ENCODE results near the gene CHCHD10. TPM values are rescaled to one million over a fixed set of nuclear protein-coding genes. Genes with fewer than 3 reads are reported as not detected.

Gene CHCHD10
- total and polyA plus RNA-seq, 5 donors, result 993 to 1,434 (median 1,153) TPM

DNA sequence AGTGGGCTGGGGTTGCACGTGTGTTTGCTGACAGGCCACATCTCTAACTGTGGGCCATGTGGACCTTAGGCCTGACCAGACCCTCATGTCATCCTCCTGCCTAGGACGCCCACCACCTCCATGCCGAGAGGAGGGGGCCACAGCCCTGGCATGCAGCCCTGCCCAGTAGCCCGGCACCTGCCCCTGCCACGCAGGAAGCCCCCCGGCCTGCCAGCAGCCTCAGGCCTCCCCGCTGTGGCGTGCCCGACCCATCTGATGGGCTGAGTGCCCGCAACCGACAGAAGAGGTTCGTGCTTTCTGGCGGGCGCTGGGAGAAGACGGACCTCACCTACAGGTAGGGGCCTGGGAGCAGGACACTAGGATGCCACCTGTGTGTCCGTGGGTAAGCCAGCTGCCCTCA lies 11.3 kb upstream of the CHCHD10 start:
- no peaks in the 10 kb centered on the region for H3K4me1 ChIP-seq (ENCODE audit: control insufficient read depth, insufficient read depth, low read length)
- no peaks in the 10 kb centered on the region for H3K9me3 ChIP-seq (ENCODE audit: control insufficient read depth, low read length)
- intact Hi-C loops (cut with DNase I), result no loop called here
- 91% methylated on average over 16 of the region's 16 CpGs for WGBS
- H3K4me3 ChIP-seq (ENCODE audit: low read length), result no peak overlapping the region
- ATAC-seq (no peak), DNase-seq (no peak)
- no peaks in the 10 kb centered on the region for H3K27me3 ChIP-seq (ENCODE audit: control insufficient read depth, insufficient read depth)
- H3K27ac ChIP-seq (ENCODE audit: low read length), result no peak overlapping the region

DNA sequence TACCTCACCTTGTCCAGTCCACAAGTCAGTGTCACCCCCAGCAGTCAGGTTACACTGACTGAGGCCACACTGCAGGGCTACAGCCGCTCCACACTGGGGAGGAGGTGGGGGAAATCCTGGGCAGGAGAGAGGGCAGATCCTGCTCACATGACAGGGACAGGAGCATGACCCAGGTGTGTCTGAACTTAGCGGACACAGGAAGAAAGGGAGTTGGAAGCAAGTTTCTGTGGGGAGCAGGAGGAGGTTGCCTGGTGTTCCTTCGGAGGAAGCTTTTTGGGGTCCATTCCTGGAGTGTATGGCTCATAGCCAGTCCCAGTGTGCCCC lies 10.8 kb upstream of the CHCHD10 start:
- intact Hi-C loops (cut with DNase I), result no loop called here
- H3K4me3 ChIP-seq (ENCODE audit: low read length), result no peak overlapping the region
- ATAC-seq (no peak), DNase-seq (no peak)
- H3K9me3 ChIP-seq (ENCODE audit: control insufficient read depth, low read length), result no peaks in the 10 kb centered on the region
- WGBS, result 87% methylated on average over 3 of the region's 3 CpGs
- no peak overlapping the region for H3K27ac ChIP-seq (ENCODE audit: low read length)
- H3K27me3 ChIP-seq (ENCODE audit: control insufficient read depth, insufficient read depth), result no peaks in the 10 kb centered on the region
- H3K4me1 ChIP-seq (ENCODE audit: control insufficient read depth, insufficient read depth, low read length), result no peaks in the 10 kb centered on the region

DNA sequence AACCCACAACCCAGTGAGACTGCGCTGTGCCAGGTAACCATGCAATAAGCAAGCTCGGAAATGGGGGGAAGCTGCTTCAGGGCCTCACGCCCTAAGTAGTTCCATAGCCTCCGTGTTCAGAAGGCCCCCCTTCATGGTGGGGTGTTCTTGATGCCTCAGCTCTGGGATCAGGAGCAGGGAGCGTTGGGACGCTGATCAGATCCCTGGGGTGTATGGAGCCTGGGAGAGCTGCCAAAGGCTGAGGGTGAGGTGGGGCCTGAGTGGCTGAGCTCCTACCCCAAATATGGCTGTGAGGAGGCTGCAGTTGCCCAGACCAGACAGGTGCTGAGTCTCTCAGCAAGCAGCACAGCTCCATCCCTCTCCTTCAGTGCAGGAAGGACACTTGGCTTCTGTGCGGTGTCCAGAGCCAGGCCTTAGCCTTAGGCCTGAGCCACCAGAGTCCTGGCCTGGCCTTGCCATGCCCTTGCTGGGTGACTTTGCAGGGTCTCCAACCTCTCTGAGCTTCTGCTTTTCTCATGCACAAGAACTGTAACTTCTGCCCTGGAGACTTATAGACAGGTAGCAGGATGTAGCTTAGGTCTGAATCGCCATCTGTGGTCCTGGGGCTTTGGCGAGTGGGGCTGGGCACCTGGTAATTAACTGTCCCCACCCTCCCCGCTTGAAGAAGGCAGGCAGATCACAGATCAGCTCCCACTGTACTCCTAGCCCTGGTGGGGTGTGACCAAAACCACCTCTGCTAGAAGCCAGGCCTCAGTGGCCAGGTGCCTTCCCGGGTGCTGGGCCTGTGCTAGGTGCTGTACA lies 10.2 kb upstream of the CHCHD10 start:
- intact Hi-C loops (cut with DNase I), result no loop called here
- Histone ChIP-seq H3K4me1 (ENCODE audit: control insufficient read depth, insufficient read depth, low read length) (no peaks in the 10 kb centered on the region), H3K27ac (ENCODE audit: low read length) (no peak overlapping the region), H3K27me3 (ENCODE audit: control insufficient read depth, insufficient read depth) (no peaks in the 10 kb centered on the region), H3K4me3 (ENCODE audit: low read length) (no peak overlapping the region), H3K9me3 (ENCODE audit: control insufficient read depth, low read length) (no peaks in the 10 kb centered on the region)
- peak in 2 of 3 donors; percentile 41 to 80 for DNase-seq
- 81% methylated on average over 11 of the region's 11 CpGs for WGBS
- ATAC-seq, result peak; percentile 9 to 53

- no peak overlapping the region for H3K4me3 ChIP-seq (ENCODE audit: low read length)
- intact Hi-C loops (cut with DNase I), result no loop called here
- no peaks in the 10 kb centered on the region for H3K9me3 ChIP-seq (ENCODE audit: control insufficient read depth, low read length)
- DNase-seq (no peak), ATAC-seq (no peak)
- WGBS, result 75% methylated on average over 3 of the region's 3 CpGs
- H3K27ac ChIP-seq (ENCODE audit: low read length), result no peak overlapping the region
- H3K4me1 ChIP-seq (ENCODE audit: control insufficient read depth, insufficient read depth, low read length), result no peaks in the 10 kb centered on the region
- no peaks in the 10 kb centered on the region for H3K27me3 ChIP-seq (ENCODE audit: control insufficient read depth, insufficient read depth)
Observed at GRCh38 chr22:23775779-23776375, 8.1 kb upstream of the CHCHD10 start.

GRCh38 chr22:23774922-23775436 lies 7.2 kb upstream of the CHCHD10 start:
- no peak for DNase-seq
- no peak for ATAC-seq
- no peak overlapping the region for H3K4me3 ChIP-seq (ENCODE audit: low read length)
- intact Hi-C loops (cut with DNase I), result loop anchor here in 1 of 4 donors (5.0 kb wide), 1 partner anchor 72 kb away; no protein-coding TSS in a partner anchor
- WGBS, result 79% methylated on average over 2 of the region's 2 CpGs
- no peaks in the 10 kb centered on the region for H3K9me3 ChIP-seq (ENCODE audit: control insufficient read depth, low read length)
- no peaks in the 10 kb centered on the region for H3K27me3 ChIP-seq (ENCODE audit: control insufficient read depth, insufficient read depth)
- H3K4me1 ChIP-seq (ENCODE audit: control insufficient read depth, insufficient read depth, low read length), result no peaks in the 10 kb centered on the region
- no peak overlapping the region for H3K27ac ChIP-seq (ENCODE audit: low read length)

DNA sequence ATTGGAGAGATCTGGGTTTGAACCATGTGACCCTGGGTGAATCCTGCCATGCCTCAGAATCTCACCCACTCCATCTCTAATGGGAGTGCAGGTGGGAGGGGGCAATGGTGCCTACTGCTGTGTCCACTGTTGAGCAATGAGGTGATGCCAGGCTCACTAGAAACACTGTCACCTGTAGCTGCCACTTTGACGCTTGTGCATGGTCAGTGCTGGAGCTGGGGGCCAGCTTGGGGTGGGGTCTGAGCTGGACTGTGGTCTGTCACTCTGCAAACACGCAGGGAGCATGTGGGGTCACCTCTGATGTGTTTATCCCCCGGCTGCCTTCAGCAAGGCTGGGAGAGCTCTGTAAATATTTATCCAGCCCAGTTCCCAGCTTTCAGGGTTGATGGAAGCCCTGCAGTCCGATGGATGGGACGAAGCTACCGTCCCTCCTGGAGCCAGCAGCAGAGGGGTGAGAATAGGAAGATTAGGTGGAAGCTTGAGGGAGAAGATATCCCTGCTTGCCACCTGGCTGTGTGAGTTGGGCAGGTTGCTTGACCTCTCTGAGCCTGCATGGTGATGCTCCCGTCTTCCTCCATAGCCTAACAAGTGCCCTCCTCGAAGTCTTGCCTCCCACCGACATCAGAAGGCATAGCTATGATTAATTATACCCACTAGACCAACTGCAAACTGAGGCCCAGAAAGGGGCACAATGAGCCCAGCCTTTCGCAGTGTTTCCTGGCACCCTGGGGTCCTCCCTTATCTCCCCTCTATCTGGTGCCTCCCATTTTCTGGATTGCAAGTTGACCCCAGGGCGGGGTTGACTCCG lies 6.5 kb upstream of the CHCHD10 start:
- DNase-seq, result no peak
- no peak overlapping the region for H3K4me3 ChIP-seq (ENCODE audit: low read length)
- intact Hi-C loops (cut with DNase I), result loop anchor here in 1 of 4 donors (5.0 kb wide), 1 partner anchor 73 kb away; no protein-coding TSS in a partner anchor
- H3K27ac ChIP-seq (ENCODE audit: low read length), result no peak overlapping the region
- no peaks in the 10 kb centered on the region for H3K4me1 ChIP-seq (ENCODE audit: control insufficient read depth, insufficient read depth, low read length)
- no peak for ATAC-seq
- H3K27me3 ChIP-seq (ENCODE audit: control insufficient read depth, insufficient read depth), result no peaks in the 10 kb centered on the region
- H3K9me3 ChIP-seq (ENCODE audit: control insufficient read depth, low read length), result no peaks in the 10 kb centered on the region
- WGBS, result 56% methylated on average over 12 of the region's 12 CpGs

GRCh38 chr22:23773483-23774113 lies 5.8 kb upstream of the CHCHD10 start:
- ATAC-seq, result peak; percentile 54 to 71
- intact Hi-C loops (cut with DNase I), result loop anchor here in 1 of 4 donors (5.0 kb wide), 1 partner anchor 74 kb away; no protein-coding TSS in a partner anchor
- peak in 2 of 3 donors; percentile 78 to 82 for DNase-seq
- no peaks in the 10 kb centered on the region for H3K4me1 ChIP-seq (ENCODE audit: control insufficient read depth, insufficient read depth, low read length)
- 53% methylated on average over 7 of the region's 7 CpGs for WGBS
- H3K9me3 ChIP-seq (ENCODE audit: control insufficient read depth, low read length), result no peaks in the 10 kb centered on the region
- peak overlapping the region; percentile 25 for H3K27ac ChIP-seq (ENCODE audit: low read length)
- H3K4me3 ChIP-seq (ENCODE audit: low read length), result no peak overlapping the region
- no peaks in the 10 kb centered on the region for H3K27me3 ChIP-seq (ENCODE audit: control insufficient read depth, insufficient read depth)

- Histone ChIP-seq H3K27ac (ENCODE audit: low read length) (peak within 1 kb of the TSS; percentile 25), H3K9me3 (ENCODE audit: control insufficient read depth, low read length) (no peaks in the 10 kb centered on the region), H3K27me3 (ENCODE audit: control insufficient read depth, insufficient read depth) (no peaks in the 10 kb centered on the region), H3K4me3 (ENCODE audit: low read length) (peak within 1 kb of the TSS; percentile 62), H3K4me1 (ENCODE audit: control insufficient read depth, insufficient read depth, low read length) (no peaks in the 10 kb centered on the region)
- DNase-seq, result peak; percentile 66 to 89 (median 87)
- intact Hi-C loops (cut with DNase I), result loop anchor here in 1 of 4 donors (5.0 kb wide), 1 partner anchor 74 kb away; no protein-coding TSS in a partner anchor
- WGBS, result 4% methylated on average over 79 of the region's 79 CpGs
- ATAC-seq, result peak; percentile 36 to 53
Observed at GRCh38 chr22:23772649-23773473, 5.1 kb upstream of the CHCHD10 start, which contains the start of gene MMP11. TSS of gene MMP11 (plus strand) at chr22:23772849. CDS start at chr22:23772871, 22 bp downstream.

DNA sequence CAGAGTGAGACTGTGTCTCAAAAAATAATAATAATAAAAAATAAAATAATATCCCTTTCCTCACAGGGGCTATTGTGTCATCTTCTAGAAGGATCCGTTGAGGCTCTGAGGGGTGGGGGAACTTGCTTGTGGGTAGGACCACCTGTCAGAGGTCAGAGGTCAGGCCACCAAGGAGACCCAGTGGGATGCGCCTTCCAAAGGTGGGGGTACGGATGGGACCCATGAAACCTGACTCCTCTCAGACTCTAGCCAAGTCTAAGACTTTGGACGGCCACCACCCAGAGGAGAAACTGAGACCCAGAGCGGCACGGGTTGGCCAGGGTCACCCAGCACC lies 4.5 kb upstream of the CHCHD10 start:
- Histone ChIP-seq H3K4me1 (ENCODE audit: control insufficient read depth, insufficient read depth, low read length) (no peaks in the 10 kb centered on the region), H3K27ac (ENCODE audit: low read length) (no peak overlapping the region), H3K4me3 (ENCODE audit: low read length) (peak overlapping the region; percentile 62), H3K9me3 (ENCODE audit: control insufficient read depth, low read length) (no peaks in the 10 kb centered on the region), H3K27me3 (ENCODE audit: control insufficient read depth, insufficient read depth) (no peaks in the 10 kb centered on the region)
- intact Hi-C loops (cut with DNase I), result loop anchor here in 1 of 4 donors (5.0 kb wide), 1 partner anchor 75 kb away; no protein-coding TSS in a partner anchor
- no peak for DNase-seq
- no peak for ATAC-seq
- 12% methylated on average over 6 of the region's 6 CpGs for WGBS

Measured in right cardiac atrium (tissue), 5 donors.